MM.1S (cell line): ENCODE measurements around the gene KCTD18.

Experiments
- EZH2 ChIP-seq: fragments of 300-600 bp; sonication (generic); optimal IDR thresholded peaks from 2 replicates; pipeline ENCODE3; 2017; ENCODE audit warnings: low read depth, mild to moderate bottlenecking, antibody characterized with exemption, low read length, mixed read lengths
- TF ChIP-seq, protein P1 (sequence below): fragments of 300-600 bp; sonication (generic); IDR thresholded peaks from 2 replicates; pipeline ENCODE4 v1.5.1; 2016; ENCODE audit warnings: antibody characterized with exemption, low read length, mixed read lengths

DNA sequence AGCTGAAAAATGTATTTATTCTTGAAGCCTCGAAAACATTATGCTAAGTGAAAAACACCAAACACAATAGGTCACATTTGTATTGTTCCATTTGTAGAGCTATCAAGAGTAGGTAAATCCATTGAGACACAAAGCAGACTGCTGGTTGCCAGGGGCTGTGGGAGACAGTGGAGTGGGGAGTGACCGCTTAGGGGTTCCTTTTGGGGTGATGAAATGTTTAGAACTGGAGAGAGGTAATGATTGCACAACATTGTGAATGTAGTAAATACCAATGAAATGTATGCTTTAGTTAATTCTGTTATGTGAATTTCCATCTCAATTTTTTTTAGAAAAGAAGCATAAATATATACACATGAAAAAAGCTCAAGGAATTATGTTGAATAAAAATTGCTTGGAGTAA lies 15.8 kb downstream of the KCTD18 start:
- TF ChIP-seq, protein P1, sequence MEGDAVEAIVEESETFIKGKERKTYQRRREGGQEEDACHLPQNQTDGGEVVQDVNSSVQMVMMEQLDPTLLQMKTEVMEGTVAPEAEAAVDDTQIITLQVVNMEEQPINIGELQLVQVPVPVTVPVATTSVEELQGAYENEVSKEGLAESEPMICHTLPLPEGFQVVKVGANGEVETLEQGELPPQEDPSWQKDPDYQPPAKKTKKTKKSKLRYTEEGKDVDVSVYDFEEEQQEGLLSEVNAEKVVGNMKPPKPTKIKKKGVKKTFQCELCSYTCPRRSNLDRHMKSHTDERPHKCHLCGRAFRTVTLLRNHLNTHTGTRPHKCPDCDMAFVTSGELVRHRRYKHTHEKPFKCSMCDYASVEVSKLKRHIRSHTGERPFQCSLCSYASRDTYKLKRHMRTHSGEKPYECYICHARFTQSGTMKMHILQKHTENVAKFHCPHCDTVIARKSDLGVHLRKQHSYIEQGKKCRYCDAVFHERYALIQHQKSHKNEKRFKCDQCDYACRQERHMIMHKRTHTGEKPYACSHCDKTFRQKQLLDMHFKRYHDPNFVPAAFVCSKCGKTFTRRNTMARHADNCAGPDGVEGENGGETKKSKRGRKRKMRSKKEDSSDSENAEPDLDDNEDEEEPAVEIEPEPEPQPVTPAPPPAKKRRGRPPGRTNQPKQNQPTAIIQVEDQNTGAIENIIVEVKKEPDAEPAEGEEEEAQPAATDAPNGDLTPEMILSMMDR, result no peak
- no peak for TF ChIP-seq EZH2
